ENCODE results near the gene BBX. TPM values are rescaled to one million over a fixed set of nuclear protein-coding genes. Genes with fewer than 3 reads are reported as not detected.
A peak's percentile ranks its signal among the peaks of the same experiment; 100 is the strongest.

Gene BBX
- total RNA-seq, 8 experiments from 2014 or later: 19.4 to 80.6 (median 46.5) TPM

GRCh38 chr3:107589454-107589853, 66.7 kb downstream of the BBX start:
- H3K27ac ChIP-seq: no peak overlapping the region
- no peaks in the 10 kb centered on the region for H3K4me1 ChIP-seq (replicated peaks in 1 of 2)
- ATAC-seq (replicated peaks in 6 of 8): no peak
- in situ Hi-C loops (cut with MboI; ENCODE audit: low pct_unique_long_range_greater_than_20kb in 2 of 9, low sequenced_read_pairs in 9 of 9, unreplicated experiment in 9 of 9): no loop called here
- WGBS, 10 experiments: 13 to 100% (median 90%) methylated on average over 1 of the region's 1 CpG; no CpG with 5 or more reads in 2 of the 10 experiments
- no peak overlapping the region for H3K4me3 ChIP-seq

- H3K4me1 ChIP-seq (replicated peaks in 1 of 2): no peaks in the 10 kb centered on the region
- no peak for ATAC-seq (replicated peaks in 6 of 8)
- 83 to 100% (median 100%) methylated on average over 1 of the region's 1 CpG; no CpG with 5 or more reads in 4 of the 10 experiments for WGBS, 10 experiments
- no peak overlapping the region for H3K27ac ChIP-seq
- no peak overlapping the region for H3K4me3 ChIP-seq
- in situ Hi-C loops (cut with MboI; ENCODE audit: low pct_unique_long_range_greater_than_20kb in 2 of 9, low sequenced_read_pairs in 9 of 9, unreplicated experiment in 9 of 9): no loop called here
Measured at GRCh38 chr3:107590786-107591185, 68.0 kb downstream of the BBX start.

- Histone ChIP-seq H3K27ac (no peak overlapping the region), H3K4me1 (replicated peaks in 1 of 2) (no peaks in the 10 kb centered on the region), H3K4me3 (no peak overlapping the region)
- in situ Hi-C loops (cut with MboI; ENCODE audit: low pct_unique_long_range_greater_than_20kb in 2 of 9, low sequenced_read_pairs in 9 of 9, unreplicated experiment in 9 of 9): no loop called here
- no peak for ATAC-seq (replicated peaks in 6 of 8)
- WGBS, 10 experiments: 90 to 100% (median 98%) methylated on average over 1 to 5 of the region's 5 CpGs
Measured at GRCh38 chr3:107592073-107592472, 69.3 kb downstream of the BBX start.

- WGBS, 10 experiments: 53 to 100% (median 80%) methylated on average over 1 to 3 of the region's 3 CpGs; no CpG with 5 or more reads in 1 of the 10 experiments
- Histone ChIP-seq H3K4me1 (replicated peaks in 1 of 2) (peaks cover 10 to 11% of the 10 kb centered on the region in 2 donors), H3K27ac (no peak overlapping the region), H3K4me3 (no peak overlapping the region)
- no peak for ATAC-seq (replicated peaks in 6 of 8)
- in situ Hi-C loops (cut with MboI; ENCODE audit: low pct_unique_long_range_greater_than_20kb in 2 of 9, low sequenced_read_pairs in 9 of 9, unreplicated experiment in 9 of 9): no loop called here
Measured at GRCh38 chr3:107594870-107595269, 72.1 kb downstream of the BBX start.

GRCh38 chr3:107596639-107597038, 73.9 kb downstream of the BBX start:
- WGBS, 10 experiments: 36 to 100% (median 78%) methylated on average over 1 to 3 of the region's 3 CpGs
- in situ Hi-C loops (cut with MboI; ENCODE audit: low pct_unique_long_range_greater_than_20kb in 2 of 9, low sequenced_read_pairs in 9 of 9, unreplicated experiment in 9 of 9): no loop called here
- no peak overlapping the region for H3K27ac ChIP-seq
- no peak overlapping the region for H3K4me3 ChIP-seq
- no peak for ATAC-seq (replicated peaks in 6 of 8)
- peaks cover 10 to 14% of the 10 kb centered on the region in 2 donors for H3K4me1 ChIP-seq (replicated peaks in 1 of 2)

GRCh38 chr3:107598926-107599771, 76.4 kb downstream of the BBX start:
- peak; percentile 94 to 97 (median 95) for ATAC-seq (replicated peaks in 6 of 8)
- WGBS, 10 experiments: 0 to 30% (median 21%) methylated on average over 2 to 8 of the region's 12 CpGs; no CpG with 5 or more reads in 1 of the 10 experiments
- Histone ChIP-seq H3K27ac (peak overlapping the region in 1 of 2 donors; percentile 56), H3K4me3 (peak overlapping the region; percentile 6 to 30 (median 23)), H3K4me1 (replicated peaks in 1 of 2) (peaks cover 10 to 14% of the 10 kb centered on the region in 2 donors)
- in situ Hi-C loops (cut with MboI; ENCODE audit: low pct_unique_long_range_greater_than_20kb in 2 of 9, low sequenced_read_pairs in 9 of 9, unreplicated experiment in 9 of 9): no loop called here

GRCh38 chr3:107599772-107600145, 77.0 kb downstream of the BBX start:
- ATAC-seq (replicated peaks in 6 of 8): no peak
- in situ Hi-C loops (cut with MboI; ENCODE audit: low pct_unique_long_range_greater_than_20kb in 2 of 9, low sequenced_read_pairs in 9 of 9, unreplicated experiment in 9 of 9): no loop called here
- Histone ChIP-seq H3K27ac (peak overlapping the region in 1 of 2 donors; percentile 56), H3K4me1 (replicated peaks in 1 of 2) (peaks cover 10 to 14% of the 10 kb centered on the region in 2 donors), H3K4me3 (peak overlapping the region in 2 of 5 donors; percentile 23 to 30)
- WGBS, 10 experiments: 0 to 56% (median 35%) methylated on average over 1 to 3 of the region's 3 CpGs; no CpG with 5 or more reads in 3 of the 10 experiments

GRCh38 chr3:107600780-107601179, 78.0 kb downstream of the BBX start:
- Histone ChIP-seq H3K4me1 (replicated peaks in 1 of 2) (peaks cover 10 to 14% of the 10 kb centered on the region in 2 donors), H3K4me3 (no peak overlapping the region), H3K27ac (no peak overlapping the region)
- in situ Hi-C loops (cut with MboI; ENCODE audit: low pct_unique_long_range_greater_than_20kb in 2 of 9, low sequenced_read_pairs in 9 of 9, unreplicated experiment in 9 of 9): no loop called here
- no peak for ATAC-seq (replicated peaks in 6 of 8)
- WGBS, 10 experiments: 57 to 100% (median 83%) methylated on average over 1 of the region's 1 CpG; no CpG with 5 or more reads in 3 of the 10 experiments

- in situ Hi-C loops (cut with MboI; ENCODE audit: low pct_unique_long_range_greater_than_20kb in 2 of 9, low sequenced_read_pairs in 9 of 9, unreplicated experiment in 9 of 9): no loop called here
- peaks cover 3 to 9% of the 10 kb centered on the region in 2 donors for H3K4me1 ChIP-seq (replicated peaks in 1 of 2)
- no peak overlapping the region for H3K4me3 ChIP-seq
- ATAC-seq (replicated peaks in 6 of 8): peak in 2 of 8 experiments; percentile 79 to 84
- 30 to 96% (median 89%) methylated on average over 2 to 7 of the region's 7 CpGs; no CpG with 5 or more reads in 3 of the 10 experiments for WGBS, 10 experiments
- H3K27ac ChIP-seq: no peak overlapping the region
Measured at GRCh38 chr3:107604057-107604822, 81.5 kb downstream of the BBX start.

- H3K27ac ChIP-seq: no peak overlapping the region
- no peaks in the 10 kb centered on the region for H3K4me1 ChIP-seq (replicated peaks in 1 of 2)
- in situ Hi-C loops (cut with MboI; ENCODE audit: low pct_unique_long_range_greater_than_20kb in 2 of 9, low sequenced_read_pairs in 9 of 9, unreplicated experiment in 9 of 9): no loop called here
- no peak overlapping the region for H3K4me3 ChIP-seq
- WGBS, 10 experiments: 43 to 92% (median 86%) methylated on average over 1 of the region's 1 CpG; no CpG with 5 or more reads in 3 of the 10 experiments
- no peak for ATAC-seq (replicated peaks in 6 of 8)
Measured at GRCh38 chr3:107611775-107612469, 89.2 kb downstream of the BBX start.

GRCh38 chr3:107612664-107613084, 89.9 kb downstream of the BBX start:
- H3K27ac ChIP-seq: no peak overlapping the region
- H3K4me1 ChIP-seq (replicated peaks in 1 of 2): no peaks in the 10 kb centered on the region
- in situ Hi-C loops (cut with MboI; ENCODE audit: low pct_unique_long_range_greater_than_20kb in 2 of 9, low sequenced_read_pairs in 9 of 9, unreplicated experiment in 9 of 9): no loop called here
- H3K4me3 ChIP-seq: no peak overlapping the region
- WGBS, 10 experiments: 100% methylated on average over 1 to 2 of the region's 2 CpGs; no CpG with 5 or more reads in 6 of the 10 experiments
- ATAC-seq (replicated peaks in 6 of 8): peak in 2 of 8 experiments; percentile 28 to 50

- Histone ChIP-seq H3K27ac (no peak overlapping the region), H3K4me1 (replicated peaks in 1 of 2) (no peaks in the 10 kb centered on the region), H3K4me3 (no peak overlapping the region)
- no peak for ATAC-seq (replicated peaks in 6 of 8)
- WGBS, 10 experiments: 61 to 100% (median 84%) methylated on average over 1 to 2 of the region's 2 CpGs
- in situ Hi-C loops (cut with MboI; ENCODE audit: low pct_unique_long_range_greater_than_20kb in 2 of 9, low sequenced_read_pairs in 9 of 9, unreplicated experiment in 9 of 9): no loop called here
Measured at GRCh38 chr3:107619549-107619948, 96.8 kb downstream of the BBX start.
